HG03521 (cell line): ENCODE measurements around the gene SCN5A.

Experiments used
- ATAC-seq: cut with Tn5 transposase; IDR thresholded peaks from one replicate; pipeline ENCODE4 v1.9.1; 2021; ENCODE audit warnings: mild to moderate bottlenecking, moderate library complexity; ENCODE audit not compliant: unreplicated experiment

Gene SCN5A

GRCh38 chr3:38563070-38563885 lies 86.2 kb downstream of the SCN5A start:
- ATAC-seq, result no peak

DNA sequence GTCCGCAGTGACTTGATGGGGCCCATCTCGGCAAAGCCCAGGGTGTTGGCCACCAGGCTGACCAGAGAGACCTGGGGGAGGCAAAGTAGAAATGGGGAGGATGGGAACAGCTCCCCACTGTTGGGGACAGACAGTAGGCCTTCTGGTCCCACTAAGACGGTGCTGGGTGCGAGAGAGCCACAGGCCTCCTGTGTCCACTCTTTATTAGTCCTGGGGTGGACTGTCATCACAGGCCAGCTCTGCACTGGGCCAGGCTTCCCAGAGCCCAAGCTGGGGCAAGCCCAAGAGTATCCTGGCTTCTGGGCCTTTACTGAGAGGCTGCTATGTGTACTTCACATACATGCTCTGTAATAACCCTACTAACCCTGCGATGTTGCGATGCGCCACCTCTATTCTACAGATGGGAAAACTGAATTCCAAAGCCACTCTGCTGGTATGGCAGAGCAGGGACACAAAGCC lies 87.0 kb downstream of the SCN5A start:
- no peak for ATAC-seq

- no peak for ATAC-seq
These were observed 87.6 kb downstream of the SCN5A start for GRCh38 chr3:38561746-38562466.

DNA sequence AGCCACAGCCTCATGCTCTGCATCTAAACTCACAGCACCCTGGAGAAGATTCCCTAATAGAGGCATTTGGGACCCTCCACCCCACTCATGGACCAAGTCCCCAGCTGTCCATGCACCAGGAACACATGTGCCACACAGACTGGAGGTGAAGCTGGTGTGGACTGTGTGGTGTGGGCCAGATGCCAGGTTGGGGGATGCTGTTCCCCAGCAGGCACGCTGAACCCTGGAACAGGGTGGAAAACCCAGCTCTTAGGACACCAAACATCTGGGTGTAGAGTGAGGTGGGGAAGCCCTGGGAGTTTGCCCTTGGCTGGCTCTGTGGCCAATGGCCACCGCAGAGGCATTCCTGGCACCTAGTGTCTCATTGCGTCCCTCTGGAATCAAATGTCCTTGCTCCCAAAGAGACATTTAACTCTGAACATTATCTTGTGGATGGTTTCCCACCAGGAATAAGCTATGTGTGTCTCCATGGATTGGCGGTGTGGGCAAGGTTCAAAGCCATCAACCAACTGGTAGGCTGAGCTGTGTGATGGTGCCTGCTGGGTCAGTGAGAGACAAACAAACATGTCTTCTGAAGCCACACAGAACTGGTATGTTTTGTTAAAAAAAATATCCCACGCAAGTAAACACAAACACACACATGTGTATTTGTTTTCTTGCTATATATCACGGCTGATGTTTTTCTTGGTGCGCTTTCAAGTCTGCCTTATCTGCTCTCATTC lies 88.3 kb downstream of the SCN5A start:
- ATAC-seq, result no peak

DNA sequence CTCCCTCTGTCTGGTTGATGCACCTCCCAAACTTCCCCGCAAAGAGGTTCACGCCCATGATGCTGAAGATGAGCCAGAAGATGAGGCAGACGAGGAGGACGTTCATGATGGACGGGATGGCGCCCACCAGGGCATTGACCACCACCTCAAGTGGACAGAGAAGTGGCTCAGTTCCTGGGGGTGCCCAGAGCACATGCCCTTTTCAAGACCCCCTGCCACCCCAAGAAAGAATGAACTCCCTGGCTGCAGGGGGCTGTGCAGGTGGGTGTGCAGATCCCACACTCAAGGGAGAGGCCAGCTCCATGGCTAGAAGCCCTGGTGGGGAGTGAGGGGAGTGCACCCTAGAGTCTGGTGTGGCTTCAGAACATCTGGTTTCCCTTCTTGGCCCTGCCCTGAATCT lies 89.2 kb downstream of the SCN5A start:
- ATAC-seq, result no peak

GRCh38 chr3:38558864-38559263 lies 90.6 kb downstream of the SCN5A start:
- no peak for ATAC-seq

- no peak for ATAC-seq
These were observed 92.7 kb downstream of the SCN5A start for GRCh38 chr3:38556640-38557358.

DNA sequence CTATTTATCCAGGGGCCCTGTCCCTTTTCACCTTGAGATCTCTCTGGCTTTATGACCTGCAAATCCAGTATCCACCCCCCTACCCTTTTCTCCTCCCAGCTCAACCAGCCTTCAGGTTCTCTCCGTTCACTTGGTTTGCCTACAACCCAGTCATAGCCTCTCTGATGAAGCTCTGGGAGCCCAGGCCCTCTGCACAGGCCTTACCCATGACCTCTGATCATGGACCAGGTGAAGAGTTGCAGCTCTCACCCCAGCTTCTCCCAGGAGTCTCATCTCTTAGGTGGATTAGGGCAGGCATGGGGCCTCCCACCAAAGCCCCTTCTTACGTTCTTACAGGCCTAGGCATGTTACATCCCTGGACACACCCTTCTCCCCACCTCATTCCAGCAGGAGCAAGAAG lies 93.6 kb downstream of the SCN5A start:
- no peak for ATAC-seq

DNA sequence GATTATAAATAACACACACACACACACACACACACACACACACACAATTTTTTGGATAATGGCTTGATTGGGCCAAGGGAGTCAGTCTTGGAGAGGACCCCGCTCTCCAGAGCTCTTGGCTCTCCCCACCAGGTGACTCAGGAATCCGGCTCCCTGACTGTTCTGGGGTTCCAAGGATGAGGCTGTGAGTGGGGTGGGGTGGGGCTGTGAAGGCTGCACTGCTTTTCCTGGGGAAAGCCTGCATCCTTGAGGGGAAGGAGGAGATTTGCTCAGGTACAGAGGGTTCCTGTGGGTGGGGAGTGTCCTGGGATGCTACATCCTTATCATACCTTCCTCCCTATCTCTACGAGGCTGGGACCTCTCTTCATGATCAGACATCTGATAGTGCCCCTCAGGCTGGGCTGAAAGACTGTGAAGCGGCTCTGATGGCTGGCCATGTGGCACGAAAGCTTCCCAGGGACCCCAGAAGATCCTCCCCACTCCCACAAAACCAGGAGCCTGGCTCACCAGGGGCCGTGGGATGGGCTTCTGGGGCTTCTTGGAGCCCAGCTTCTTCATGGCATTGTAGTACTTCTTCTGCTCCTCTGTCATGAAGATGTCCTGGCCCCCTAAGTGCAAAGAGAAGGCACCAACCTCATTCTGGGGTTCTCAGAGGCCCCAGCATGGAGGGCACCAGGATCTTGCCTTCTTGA lies 94.2 kb downstream of the SCN5A start:
- ATAC-seq, result no peak

GRCh38 chr3:38554127-38554827 lies 95.2 kb downstream of the SCN5A start:
- ATAC-seq, result no peak

DNA sequence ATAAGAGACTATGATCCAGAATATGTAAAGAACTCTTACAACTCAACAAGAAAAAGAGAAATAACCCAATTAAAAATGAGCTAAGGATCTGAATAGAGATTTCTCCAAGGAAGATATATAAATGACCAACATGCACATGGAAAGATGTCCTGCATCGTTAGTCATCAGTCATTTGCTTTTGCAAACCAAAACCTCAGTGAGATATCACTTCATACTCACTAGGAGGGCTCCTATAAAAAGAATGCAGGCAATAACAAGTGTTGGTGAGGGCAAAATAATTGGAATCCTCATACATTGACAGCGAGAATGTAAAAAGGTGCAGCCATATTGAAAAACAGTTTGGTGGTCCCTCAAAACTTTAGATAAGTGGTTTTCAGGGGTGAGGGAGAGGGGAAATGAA lies 96.4 kb downstream of the SCN5A start:
- no peak for ATAC-seq

GRCh38 chr3:38552364-38552763 lies 97.1 kb downstream of the SCN5A start:
- ATAC-seq, result no peak

- ATAC-seq, result no peak
These were observed 98.3 kb downstream of the SCN5A start for GRCh38 chr3:38551026-38551832.

GRCh38 chr3:38549957-38550840 lies 99.3 kb downstream of the SCN5A start:
- ATAC-seq, result no peak

DNA sequence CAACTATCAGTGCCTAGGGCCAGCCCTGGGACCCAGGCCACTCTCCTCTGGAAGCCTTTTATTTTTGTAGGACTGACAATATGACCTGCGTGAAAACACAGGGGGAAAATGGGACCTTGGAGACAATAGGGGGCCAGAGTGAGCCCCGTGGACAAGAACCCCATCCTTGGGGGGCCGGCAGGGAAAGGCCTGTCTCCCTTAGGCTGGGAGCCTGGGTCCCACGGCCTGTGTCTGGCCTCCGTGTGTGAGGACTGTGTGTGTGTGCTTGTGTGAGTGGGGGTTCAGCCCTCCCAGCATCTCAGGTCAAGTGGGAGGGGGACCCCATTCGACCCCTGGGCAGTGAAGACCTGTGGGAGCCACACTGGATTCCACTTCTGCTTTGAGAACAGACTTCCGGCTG lies 100.0 kb downstream of the SCN5A start:
- ATAC-seq, result no peak

GRCh38 chr3:38549082-38549481 lies 100.4 kb downstream of the SCN5A start:
- no peak for ATAC-seq

- ATAC-seq, result no peak
These were observed 101.1 kb downstream of the SCN5A start for GRCh38 chr3:38548154-38548931.
